Right renal pelvis (tissue), 4 donors: ENCODE measurements around the gene ABL2. TPM values are rescaled to one million over a fixed set of nuclear protein-coding genes. Genes with fewer than 3 reads are reported as not detected.

Source experiments
- DNase-seq, 4 donors: peaks; one replicate each; pipeline ENCODE4 v3.0.0-alpha.2; 2013; ENCODE audit warnings: low read depth in 4 of 4, low spot score in 3 of 4, missing footprints in 1 of 4
- polyA plus RNA-seq, 4 donors: library from polyadenylated mRNA; unstranded; fragments of 120-200 nt; gene quantifications; one replicate each; pipeline ENCODE4 v1.2.1, GENCODE V29; 2013; ENCODE audit not compliant: insufficient read length in 4 of 4

ABL2 gene
- polyA plus RNA-seq, 4 donors = 10.7 to 11.2 (median 10.9) TPM

- DNase-seq = no peak
Observed at GRCh38 chr1:179103999-179104398, 125.5 kb downstream of the ABL2 start.

- no peak for DNase-seq
Observed at GRCh38 chr1:179101566-179101965, 127.9 kb downstream of the ABL2 start.

GRCh38 chr1:179099891-179100290 is 129.6 kb downstream of the ABL2 start:
- no peak for DNase-seq

- DNase-seq = no peak
Observed at GRCh38 chr1:179095924-179096323, 133.6 kb downstream of the ABL2 start.

GRCh38 chr1:179095377-179095776 is 134.1 kb downstream of the ABL2 start:
- no peak for DNase-seq

- DNase-seq = no peak
Observed at GRCh38 chr1:179094818-179095217, 134.7 kb downstream of the ABL2 start.

- no peak for DNase-seq
Observed at GRCh38 chr1:179092896-179093461, 136.5 kb downstream of the ABL2 start.

GRCh38 chr1:179091691-179092165 is 137.7 kb downstream of the ABL2 start:
- no peak for DNase-seq

GRCh38 chr1:179090923-179091322 is 138.6 kb downstream of the ABL2 start:
- DNase-seq = no peak

GRCh38 chr1:179090522-179090921 is 139.0 kb downstream of the ABL2 start:
- no peak for DNase-seq

- no peak for DNase-seq
Observed at GRCh38 chr1:179089827-179090482, 139.5 kb downstream of the ABL2 start.

- no peak for DNase-seq
Observed at GRCh38 chr1:179087665-179088064, 141.8 kb downstream of the ABL2 start.

GRCh38 chr1:179083533-179083932 is 145.9 kb downstream of the ABL2 start:
- no peak for DNase-seq

- DNase-seq = no peak
Observed at GRCh38 chr1:179082999-179083335, 146.5 kb downstream of the ABL2 start.

GRCh38 chr1:179082333-179082998 is 147.0 kb downstream of the ABL2 start:
- peak in 1 of 4 donors; percentile 29 for DNase-seq

- DNase-seq = peak; percentile 79 to 85 (median 82)
Observed at GRCh38 chr1:179081687-179082332, 147.7 kb downstream of the ABL2 start, which contains the start of gene TOR3A. TSS of gene TOR3A (plus strand) at chr1:179082070. CDS start at chr1:179082129, 59 bp downstream.

- DNase-seq = no peak
Observed at GRCh38 chr1:179080866-179081686, 148.4 kb downstream of the ABL2 start.

- DNase-seq = peak; percentile 35 to 53 (median 50)
Observed at GRCh38 chr1:179079113-179079761, 150.2 kb downstream of the ABL2 start.

GRCh38 chr1:179077396-179077795 is 152.1 kb downstream of the ABL2 start:
- no peak for DNase-seq

- DNase-seq = no peak
Observed at GRCh38 chr1:179066471-179066870, 163.0 kb downstream of the ABL2 start.
